Measurements from ENCODE around the gene PTPN4.
A peak's percentile ranks its signal among the peaks of the same experiment; 100 is the strongest.

PTPN4 gene

DNA sequence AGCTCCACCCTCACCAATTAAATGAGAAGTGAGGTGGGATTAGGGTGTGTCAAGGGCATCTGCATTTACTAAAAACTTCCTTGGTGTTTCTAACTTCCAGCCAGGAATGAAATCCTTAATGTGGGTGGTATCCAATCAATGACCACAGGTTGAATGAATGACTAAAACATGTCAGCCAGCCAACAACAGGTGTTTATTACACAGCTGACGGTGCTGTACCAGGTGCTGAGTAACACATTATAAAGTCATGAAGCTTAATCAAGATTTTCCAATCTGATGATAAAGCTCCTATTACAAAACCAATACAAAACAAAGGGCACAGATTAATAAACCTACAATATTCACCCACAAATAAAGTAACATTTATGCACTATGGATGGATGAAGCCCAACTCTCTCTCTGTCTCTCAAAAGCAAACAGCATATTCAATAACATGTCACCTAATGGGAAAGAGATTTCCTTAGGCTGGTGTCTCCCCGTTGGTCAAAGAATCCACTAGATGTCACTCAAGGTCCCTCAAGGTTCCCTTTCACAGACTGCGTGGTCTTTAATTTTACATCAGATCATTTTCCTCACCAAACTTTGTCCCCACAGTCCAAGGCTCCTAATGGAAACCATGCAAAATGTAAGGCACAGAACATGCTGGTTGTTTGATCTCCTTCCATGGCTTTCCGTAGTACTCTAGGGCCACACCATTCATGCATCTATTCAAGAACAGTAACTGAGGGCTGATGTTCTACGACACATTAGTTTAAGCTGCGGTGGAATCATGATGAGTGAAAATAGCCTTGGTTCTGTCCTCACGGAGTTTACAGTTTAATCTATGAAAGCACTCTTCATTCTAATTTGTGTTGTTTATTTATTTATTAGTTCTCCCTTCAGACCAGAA is 6.4 kb upstream of the PTPN4 start:
- no peaks in the 10 kb centered on the region for H3F3A ChIP-seq (ENCODE audit: insufficient read depth, low read length)
- H3K9me2 ChIP-seq (replicated peaks; ENCODE audit: insufficient read depth, low read length): no peaks in the 10 kb centered on the region
- H3K27me3 ChIP-seq (replicated peaks; ENCODE audit: insufficient read depth, low read length): no peaks in the 10 kb centered on the region
- no peak overlapping the region for H3K27ac ChIP-seq (ENCODE audit: low read length)
- H3K4me2 ChIP-seq (ENCODE audit: low read depth, low read length): no peak overlapping the region
- no peak overlapping the region for H2AFZ ChIP-seq (ENCODE audit: low read length)
- no peaks in the 10 kb centered on the region for H4K20me1 ChIP-seq (ENCODE audit: insufficient read depth, low read length)
- H3K9ac ChIP-seq (ENCODE audit: low read length): no peak overlapping the region
- H3K79me2 ChIP-seq (ENCODE audit: low read length): no peaks in the 10 kb centered on the region
- H3K36me3 ChIP-seq (replicated peaks; ENCODE audit: insufficient read depth, low read length): no peaks in the 10 kb centered on the region
- no peak for TF ChIP-seq EZH2phosphoT487 (IDR thresholded peaks at IDR 0.05; ENCODE audit: low read length)
- TF ChIP-seq EZH2 (optimal IDR thresholded peaks at IDR 0.05; ENCODE audit: low read depth, low read length): no peak
- TF ChIP-seq CTCF (IDR thresholded peaks at IDR 0.05; ENCODE audit: low read length): peak; percentile 74
- DNase-seq: peak; percentile 56
- no peaks in the 10 kb centered on the region for H3K4me1 ChIP-seq (ENCODE audit: low read length)
- no peak overlapping the region for H3K4me3 ChIP-seq (ENCODE audit: low read length)
- H3K9me3 ChIP-seq (replicated peaks; ENCODE audit: insufficient read depth, low read length): no peaks in the 10 kb centered on the region

GRCh38 chr2:119753930-119754321 is 5.8 kb upstream of the PTPN4 start:
- H3K79me2 ChIP-seq (ENCODE audit: low read length): no peaks in the 10 kb centered on the region
- H3K4me3 ChIP-seq (ENCODE audit: low read length): no peak overlapping the region
- no peak for DNase-seq
- H3K9ac ChIP-seq (ENCODE audit: low read length): no peak overlapping the region
- no peaks in the 10 kb centered on the region for H3K36me3 ChIP-seq (replicated peaks; ENCODE audit: insufficient read depth, low read length)
- H3K4me1 ChIP-seq (ENCODE audit: low read length): no peaks in the 10 kb centered on the region
- no peak overlapping the region for H3K4me2 ChIP-seq (ENCODE audit: low read depth, low read length)
- no peaks in the 10 kb centered on the region for H4K20me1 ChIP-seq (ENCODE audit: insufficient read depth, low read length)
- no peak overlapping the region for H2AFZ ChIP-seq (ENCODE audit: low read length)
- H3K27ac ChIP-seq (ENCODE audit: low read length): no peak overlapping the region
- no peak for TF ChIP-seq EZH2 (optimal IDR thresholded peaks at IDR 0.05; ENCODE audit: low read depth, low read length)
- TF ChIP-seq CTCF (IDR thresholded peaks at IDR 0.05; ENCODE audit: low read length): no peak
- TF ChIP-seq EZH2phosphoT487 (IDR thresholded peaks at IDR 0.05; ENCODE audit: low read length): no peak
- H3K9me2 ChIP-seq (replicated peaks; ENCODE audit: insufficient read depth, low read length): no peaks in the 10 kb centered on the region
- no peaks in the 10 kb centered on the region for H3F3A ChIP-seq (ENCODE audit: insufficient read depth, low read length)
- H3K27me3 ChIP-seq (replicated peaks; ENCODE audit: insufficient read depth, low read length): no peaks in the 10 kb centered on the region
- no peaks in the 10 kb centered on the region for H3K9me3 ChIP-seq (replicated peaks; ENCODE audit: insufficient read depth, low read length)

DNA sequence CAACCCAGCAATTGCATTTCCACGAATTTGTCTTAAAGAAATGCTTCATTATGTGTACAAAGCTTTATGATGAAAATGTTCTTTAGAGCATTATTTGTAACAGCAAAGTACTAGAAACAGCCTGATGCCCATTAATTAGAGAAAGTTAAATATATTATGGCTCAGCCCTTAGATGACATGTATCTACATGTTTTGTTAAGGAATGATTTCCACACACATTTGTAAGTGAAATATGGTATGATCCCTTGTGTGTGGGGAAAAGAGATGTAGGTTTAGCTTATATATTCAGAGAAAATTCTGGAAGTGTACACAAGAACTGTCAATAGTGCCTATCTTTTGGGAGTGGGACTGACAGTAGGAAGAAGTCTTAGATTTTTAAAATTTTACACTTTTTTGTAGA is 3.8 kb upstream of the PTPN4 start:
- Histone ChIP-seq H3K79me2 (ENCODE audit: low read length) (peaks cover 7% of the 10 kb centered on the region), H3K27me3 (replicated peaks; ENCODE audit: insufficient read depth, low read length) (no peaks in the 10 kb centered on the region), H3K4me3 (ENCODE audit: low read length) (no peak overlapping the region), H4K20me1 (ENCODE audit: insufficient read depth, low read length) (no peaks in the 10 kb centered on the region), H3K9me2 (replicated peaks; ENCODE audit: insufficient read depth, low read length) (no peaks in the 10 kb centered on the region), H3K4me1 (ENCODE audit: low read length) (no peaks in the 10 kb centered on the region), H3K36me3 (replicated peaks; ENCODE audit: insufficient read depth, low read length) (no peaks in the 10 kb centered on the region), H3F3A (ENCODE audit: insufficient read depth, low read length) (peaks cover 9% of the 10 kb centered on the region), H2AFZ (ENCODE audit: low read length) (no peak overlapping the region), H3K27ac (ENCODE audit: low read length) (no peak overlapping the region), H3K4me2 (ENCODE audit: low read depth, low read length) (no peak overlapping the region), H3K9ac (ENCODE audit: low read length) (no peak overlapping the region), H3K9me3 (replicated peaks; ENCODE audit: insufficient read depth, low read length) (no peaks in the 10 kb centered on the region)
- no peak for TF ChIP-seq CTCF (IDR thresholded peaks at IDR 0.05; ENCODE audit: low read length)
- no peak for TF ChIP-seq EZH2phosphoT487 (IDR thresholded peaks at IDR 0.05; ENCODE audit: low read length)
- no peak for TF ChIP-seq EZH2 (optimal IDR thresholded peaks at IDR 0.05; ENCODE audit: low read depth, low read length)
- no peak for DNase-seq

All from MM.1S (cell line).